Sigmoid colon (tissue), 4 donors: ENCODE measurements around the gene POU2AF1.

Experiments
- CTCF ChIP-seq, 4 experiments: fragments of 450-650 bp in 3 of 4; fragments of 200-600 bp in 1 of 4; IDR thresholded peaks; one replicate each; pipeline ENCODE4 v1.5.1; 2016 to 2019; ENCODE audit warnings: antibody characterized with exemption in 4 of 4, mild to moderate bottlenecking in 3 of 4, moderate library complexity in 2 of 4
- EP300 ChIP-seq, 4 donors: sonication (generic); formaldehyde crosslinking; IDR thresholded peaks; one replicate each; pipeline ENCODE4 v1.6.1; 2017; ENCODE audit warnings: antibody characterized with exemption in 4 of 4
- POLR2AphosphoS5 ChIP-seq, 4 donors: sonication (generic); formaldehyde crosslinking; IDR thresholded peaks; one replicate each; pipeline ENCODE4 v1.6.1; 2017; ENCODE audit warnings: antibody characterized with exemption in 4 of 4

- TF ChIP-seq EP300 (IDR thresholded peaks at IDR 0.05) (no peak), CTCF (IDR thresholded peaks at IDR 0.05) (no peak), POLR2AphosphoS5 (IDR thresholded peaks at IDR 0.05) (no peak)
Observed at GRCh38 chr11:111414267-111414931, 35.3 kb upstream of the POU2AF1 start.
